HEK293 (cell line): ENCODE measurements around the gene ZNF124.
"Not testable (repeated sequence)": the region's sequence is repeated elsewhere in the genome, so short reads cannot be mapped to it uniquely, and the experiment has no call there.

Experiments used
- CTCF ChIA-PET: fragments of 350-600 bp; formaldehyde crosslinking; extraction: SDS; loops from one replicate; lab custom pipeline; 2021; ENCODE audit warnings: antibody characterized with exemption; lab: Yijun Ruan, JAX
- POLR2A ChIA-PET: fragments of 300-600 bp; formaldehyde crosslinking; extraction: SDS; loops from one replicate; lab custom pipeline; 2020; ENCODE audit warnings: antibody characterized with exemption, inconsistent platforms; lab: Yijun Ruan, JAX
- H3K27ac ChIP-seq: fragments of 200-500 bp; sonication (Bioruptor generic); 2 replicates; pipeline ENCODE4 v1.5.1; 2014; ENCODE audit warnings: low read depth, low read length, control low read depth, inconsistent platforms; ENCODE audit errors: extremely low read depth
- H3K36me3 ChIP-seq, 2 experiments: fragments of 200-500 bp in 1 of 2; sonication (Bioruptor generic) in 1 of 2; 1 replicate in 1 of 2; 2 replicates in 1 of 2; pipeline ENCODE4 v1.5.1; 2014 to 2017; ENCODE audit warnings: inconsistent platforms in 2 of 2, low read length in 2 of 2; ENCODE audit not compliant: control insufficient read depth in 2 of 2, insufficient read depth in 1 of 2
- H3K4me1 ChIP-seq: fragments of 200-500 bp; sonication (Bioruptor generic); 2 replicates; pipeline ENCODE4 v1.5.1; 2014; ENCODE audit warnings: mild to moderate bottlenecking, low read length, inconsistent platforms; ENCODE audit not compliant: control insufficient read depth, insufficient read depth
- H3K4me3 ChIP-seq: 2 replicates; pipeline ENCODE4 v1.5.1; 2011; ENCODE audit warnings: low read depth, mild to moderate bottlenecking, control low read depth, low read length, moderate library complexity
- H3K9me3 ChIP-seq: fragments of 200-500 bp; sonication (Bioruptor generic); 2 replicates; pipeline ENCODE4 v1.5.1; 2014; ENCODE audit warnings: low read depth, low read length, inconsistent platforms; ENCODE audit not compliant: control insufficient read depth, insufficient read depth
- GLI2 ChIP-seq: fragments of 450-650 bp; formaldehyde crosslinking; IDR thresholded peaks from 2 replicates; pipeline ENCODE4; 2017; ENCODE audit warnings: missing biosample characterization, missing genetic modification characterization, low read depth, borderline replicate concordance
- HIC1 ChIP-seq: fragments of 450-650 bp; formaldehyde crosslinking; IDR thresholded peaks from 2 replicates; pipeline ENCODE4 v1.5.1; 2016; ENCODE audit warnings: missing biosample characterization, missing genetic modification characterization
- KLF8 ChIP-seq: fragments of 450-650 bp; formaldehyde crosslinking; IDR thresholded peaks from 2 replicates; pipeline ENCODE4 v1.5.1; 2016; ENCODE audit warnings: missing biosample characterization, missing genetic modification characterization
- KLF9 ChIP-seq: fragments of 450-650 bp; formaldehyde crosslinking; IDR thresholded peaks from 2 replicates; pipeline ENCODE4 v1.5.1; 2016; ENCODE audit warnings: missing biosample characterization, missing genetic modification characterization, low read depth
- PRDM10 ChIP-seq: fragments of 450-650 bp; formaldehyde crosslinking; IDR thresholded peaks from 2 replicates; pipeline ENCODE4 v1.5.1; 2016; ENCODE audit warnings: missing biosample characterization, missing genetic modification characterization
- SETDB1 ChIP-seq: IDR thresholded peaks from one replicate; pipeline ENCODE4 v1.6.1; 2017; ENCODE audit warnings: mild to moderate bottlenecking, low read length, moderate library complexity, mixed read lengths; ENCODE audit not compliant: insufficient read length
- YY2 ChIP-seq: fragments of 450-650 bp; formaldehyde crosslinking; IDR thresholded peaks from 2 replicates; pipeline ENCODE4 v1.5.1; 2016; ENCODE audit warnings: missing biosample characterization, missing genetic modification characterization
- ZNF202 ChIP-seq: fragments of 450-650 bp; formaldehyde crosslinking; IDR thresholded peaks from 2 replicates; pipeline ENCODE4 v1.5.1; 2016; ENCODE audit warnings: missing biosample characterization, missing genetic modification characterization, borderline replicate concordance
- ZNF274 ChIP-seq, 2 experiments: fragments of 200-500 bp in 1 of 2; fragments of 450-650 bp in 1 of 2; sonication (Bioruptor generic) in 1 of 2; formaldehyde crosslinking in 1 of 2; IDR thresholded peaks; 2 replicates each; pipeline versions ENCODE4 v1.5.1 to v1.6.1; 2014 to 2016; ENCODE audit warnings: borderline replicate concordance in 1 of 2, inconsistent platforms in 1 of 2, low read length in 1 of 2, missing biosample characterization in 1 of 2, missing genetic modification characterization in 1 of 2
- ZNF366 ChIP-seq: fragments of 450-650 bp; formaldehyde crosslinking; conservative IDR thresholded peaks from 2 replicates; pipeline ENCODE4 v1.5.1; 2016; ENCODE audit warnings: missing biosample characterization, missing genetic modification characterization
- ZNF473 ChIP-seq: fragments of 450-650 bp; formaldehyde crosslinking; IDR thresholded peaks from 2 replicates; pipeline ENCODE4 v1.5.1; 2017; ENCODE audit warnings: missing biosample characterization, missing genetic modification characterization
- ZNF544 ChIP-seq: fragments of 450-650 bp; formaldehyde crosslinking; IDR thresholded peaks from 2 replicates; pipeline ENCODE4 v1.5.0; 2017; ENCODE audit warnings: missing biosample characterization, missing genetic modification characterization
- ZNF558 ChIP-seq: fragments of 450-650 bp; formaldehyde crosslinking; IDR thresholded peaks from 2 replicates; pipeline ENCODE4 v1.5.1; 2016; ENCODE audit warnings: missing biosample characterization, missing genetic modification characterization
- ZNF837 ChIP-seq: fragments of 450-650 bp; formaldehyde crosslinking; IDR thresholded peaks from 2 replicates; pipeline ENCODE4 v1.5.1; 2016; ENCODE audit warnings: missing biosample characterization, missing genetic modification characterization
- TF ChIP-seq, protein P1 (sequence below): fragments of 450-650 bp; formaldehyde crosslinking; IDR thresholded peaks from 2 replicates; pipeline ENCODE4 v1.5.1; 2016; ENCODE audit warnings: missing biosample characterization, missing genetic modification characterization

The ZNF124 gene

DNA sequence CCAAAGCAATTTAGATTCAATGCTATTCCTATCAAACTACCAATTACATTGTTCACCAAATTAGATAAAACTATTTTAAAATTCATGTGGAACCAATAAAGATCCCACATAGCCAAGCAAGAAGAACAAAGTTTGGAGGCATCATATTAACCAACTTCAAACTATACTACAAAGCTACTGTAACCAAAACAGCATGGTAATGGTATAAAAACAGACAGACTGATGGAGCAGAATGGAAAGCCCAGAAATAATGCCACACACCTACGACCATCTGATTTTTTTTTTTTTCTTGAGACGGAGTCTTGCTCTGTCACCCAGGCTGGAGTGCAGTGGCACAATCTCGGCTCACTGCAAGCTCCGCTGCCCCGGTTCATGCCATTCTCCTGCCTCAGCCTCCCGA, 7.1 kb downstream of the ZNF124 start (continued):
- TF ChIP-seq, protein P1, sequence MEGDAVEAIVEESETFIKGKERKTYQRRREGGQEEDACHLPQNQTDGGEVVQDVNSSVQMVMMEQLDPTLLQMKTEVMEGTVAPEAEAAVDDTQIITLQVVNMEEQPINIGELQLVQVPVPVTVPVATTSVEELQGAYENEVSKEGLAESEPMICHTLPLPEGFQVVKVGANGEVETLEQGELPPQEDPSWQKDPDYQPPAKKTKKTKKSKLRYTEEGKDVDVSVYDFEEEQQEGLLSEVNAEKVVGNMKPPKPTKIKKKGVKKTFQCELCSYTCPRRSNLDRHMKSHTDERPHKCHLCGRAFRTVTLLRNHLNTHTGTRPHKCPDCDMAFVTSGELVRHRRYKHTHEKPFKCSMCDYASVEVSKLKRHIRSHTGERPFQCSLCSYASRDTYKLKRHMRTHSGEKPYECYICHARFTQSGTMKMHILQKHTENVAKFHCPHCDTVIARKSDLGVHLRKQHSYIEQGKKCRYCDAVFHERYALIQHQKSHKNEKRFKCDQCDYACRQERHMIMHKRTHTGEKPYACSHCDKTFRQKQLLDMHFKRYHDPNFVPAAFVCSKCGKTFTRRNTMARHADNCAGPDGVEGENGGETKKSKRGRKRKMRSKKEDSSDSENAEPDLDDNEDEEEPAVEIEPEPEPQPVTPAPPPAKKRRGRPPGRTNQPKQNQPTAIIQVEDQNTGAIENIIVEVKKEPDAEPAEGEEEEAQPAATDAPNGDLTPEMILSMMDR (tag by site-specific recombination), result no peak

- POLR2A ChIA-PET, result no interaction called here
- no peak overlapping the region for H3K27ac ChIP-seq
- CTCF ChIA-PET, result no interaction called here
- no peaks in the 10 kb centered on the region for H3K9me3 ChIP-seq
- H3K4me3 ChIP-seq, result no peak overlapping the region
- peaks cover 0 to 54% of the 10 kb centered on the region in 2 experiments; a peak in 1 of 3 replicates for H3K36me3 ChIP-seq
- TF ChIP-seq ZNF544 (tag by site-specific recombination) (no peak), ZNF274 (IDR thresholded peaks at IDR 0.05; ENCODE audit: low read length) (no peak), ZNF274 (tag by site-specific recombination; IDR thresholded peaks at IDR 0.05; ENCODE audit: borderline replicate concordance) (peak; percentile 78; the same call in 1 of the 2 replicates), SETDB1 (peak; percentile 99)
- no peaks in the 10 kb centered on the region for H3K4me1 ChIP-seq
Observed at GRCh38 chr1:247156787-247157232, 15.0 kb downstream of the ZNF124 start.

DNA sequence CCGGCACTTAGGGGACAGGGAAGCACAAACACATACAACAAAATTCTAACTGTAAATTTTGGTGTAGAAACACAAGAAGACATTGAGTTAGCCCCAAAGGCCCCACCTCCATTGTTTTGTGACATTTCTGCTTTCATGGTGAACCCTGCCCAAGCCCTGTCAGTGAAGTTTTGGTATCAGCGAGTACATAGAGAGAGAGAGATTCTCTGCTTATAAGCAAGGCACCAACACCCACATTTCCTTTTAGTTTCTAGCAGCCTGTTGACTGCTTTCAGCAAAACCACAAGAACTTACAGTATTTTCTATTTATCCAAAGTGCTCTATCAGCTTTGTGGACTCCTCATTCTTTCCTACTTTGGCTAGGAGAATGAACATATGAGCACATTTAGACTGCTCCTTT, 24.0 kb downstream of the ZNF124 start:
- Histone ChIP-seq H3K4me1 (no peaks in the 10 kb centered on the region), H3K36me3 (peaks cover 0 to 12% of the 10 kb centered on the region in 2 experiments; a peak in 1 of 3 replicates), H3K4me3 (no peak overlapping the region)
- POLR2A ChIA-PET, result no interaction called here
- no peak for TF ChIP-seq ZNF366 (tag by site-specific recombination)
- no peak for TF ChIP-seq ZNF473
- TF ChIP-seq PRDM10 (tag by site-specific recombination), result no peak
- no peak for TF ChIP-seq KLF8
- no peak for TF ChIP-seq ZNF202 (tag by site-specific recombination)
- TF ChIP-seq, all 188 proteins: peak for 0
- CTCF ChIA-PET, result no interaction called here
- Histone ChIP-seq H3K27ac (no peak overlapping the region), H3K9me3 (no peaks in the 10 kb centered on the region)

- H3K4me3 ChIP-seq, POLR2A ChIA-PET, H3K36me3 ChIP-seq, H3K27ac ChIP-seq, H3K9me3 ChIP-seq, H3K4me1 ChIP-seq: not testable (repeated sequence)
- CTCF ChIA-PET, result interaction anchor here (1.1 to 1.4 kb wide), 2 partner anchors 17 to 342 kb away, joined by 3 to 6 read pairs; no protein-coding TSS in a partner anchor
Observed at GRCh38 chr1:247147120-247147519, 24.7 kb downstream of the ZNF124 start.

GRCh38 chr1:247146671-247147070, 25.1 kb downstream of the ZNF124 start:
- Histone ChIP-seq H3K4me3 (no peak overlapping the region), H3K4me1 (no peaks in the 10 kb centered on the region), H3K9me3 (no peaks in the 10 kb centered on the region), H3K36me3 (peaks cover 0 to 9% of the 10 kb centered on the region in 2 experiments; a peak in 1 of 3 replicates), H3K27ac (no peak overlapping the region)
- POLR2A ChIA-PET, result no interaction called here
- CTCF ChIA-PET, result interaction anchor here (1.1 to 1.4 kb wide), 2 partner anchors 17 to 342 kb away, joined by 3 to 6 read pairs; no protein-coding TSS in a partner anchor
- no peak for TF ChIP-seq HIC1 (tag by site-specific recombination)
- no peak for TF ChIP-seq ZNF558 (tag by site-specific recombination)
- TF ChIP-seq KLF9 (tag by site-specific recombination), result no peak
- no peak for TF ChIP-seq ZNF202 (tag by site-specific recombination)
- TF ChIP-seq GLI2 (tag by site-specific recombination), result no peak
- TF ChIP-seq ZNF274 (IDR thresholded peaks at IDR 0.05; ENCODE audit: low read length), result no peak
- no peak for TF ChIP-seq ZNF274 (tag by site-specific recombination; IDR thresholded peaks at IDR 0.05; ENCODE audit: borderline replicate concordance)
- no peak for TF ChIP-seq ZNF837 (tag by site-specific recombination)
- TF ChIP-seq YY2 (tag by site-specific recombination), result no peak
